ENCODE measurements around the gene CERS6. TPM values are rescaled to one million over a fixed set of nuclear protein-coding genes. Genes with fewer than 3 reads are reported as not detected.

The CERS6 gene
- total RNA-seq, 4 donors from 2014 or later: 35.7 to 60.6 (median 39.2) TPM

- Histone ChIP-seq H3K9me3 (no peaks in the 10 kb centered on the region), H3K27ac (peak overlapping the region in 1 of 3 donors; percentile 9), H3K4me1 (peaks cover 28 to 29% of the 10 kb centered on the region in 2 donors), H3K27me3 (no peaks in the 10 kb centered on the region), H3K4me3 (replicated peaks in 1 of 3) (no peak overlapping the region), H3K36me3 (no peaks in the 10 kb centered on the region)
- intact Hi-C loops (cut with DNase I): no loop called here
- no peak for DNase-seq
- no peak for TF ChIP-seq POLR2A (IDR thresholded peaks at IDR 0.05)
- no peak for TF ChIP-seq CTCF (IDR thresholded peaks at IDR 0.05)
These were observed 353.5 kb downstream of the CERS6 start for GRCh38 chr2:168809537-168809936.

- Histone ChIP-seq H3K4me1 (peaks cover 30 to 34% of the 10 kb centered on the region in 2 donors), H3K36me3 (no peaks in the 10 kb centered on the region), H3K4me3 (replicated peaks in 1 of 3) (no peak overlapping the region), H3K27me3 (no peaks in the 10 kb centered on the region), H3K27ac (peak overlapping the region in 1 of 3 donors; percentile 9), H3K9me3 (no peaks in the 10 kb centered on the region)
- intact Hi-C loops (cut with DNase I): loop anchor here (5.0 kb wide), 1 partner anchor 37 kb away; no protein-coding TSS in a partner anchor
- TF ChIP-seq POLR2A (IDR thresholded peaks at IDR 0.05): no peak
- TF ChIP-seq CTCF (IDR thresholded peaks at IDR 0.05): no peak
- DNase-seq: no peak
- 97 to 98% methylated on average over 2 of the region's 2 CpGs for WGBS, 2 donors
These were observed 354.2 kb downstream of the CERS6 start for GRCh38 chr2:168810235-168810634.

- TF ChIP-seq POLR2A (IDR thresholded peaks at IDR 0.05) (no peak), CTCF (IDR thresholded peaks at IDR 0.05) (no peak)
- intact Hi-C loops (cut with DNase I): loop anchor here (5.0 kb wide), 1 partner anchor 36 kb away; no protein-coding TSS in a partner anchor
- WGBS, 2 donors: 75 to 78% methylated on average over 3 of the region's 3 CpGs
- no peak overlapping the region for H3K27ac ChIP-seq
- no peak overlapping the region for H3K4me3 ChIP-seq (replicated peaks in 1 of 3)
- H3K36me3 ChIP-seq: no peaks in the 10 kb centered on the region
- H3K27me3 ChIP-seq: no peaks in the 10 kb centered on the region
- H3K4me1 ChIP-seq: peaks cover 45 to 48% of the 10 kb centered on the region in 2 donors
- no peaks in the 10 kb centered on the region for H3K9me3 ChIP-seq
- no peak for DNase-seq
These were observed 355.6 kb downstream of the CERS6 start for GRCh38 chr2:168811696-168812095.

- H3K4me3 ChIP-seq (replicated peaks in 1 of 3): no peak overlapping the region
- H3K36me3 ChIP-seq: no peaks in the 10 kb centered on the region
- no peak for DNase-seq
- WGBS, 2 donors: 63 to 70% methylated on average over 2 of the region's 2 CpGs
- H3K27ac ChIP-seq: peak overlapping the region; percentile 77 to 82 (median 80)
- no peaks in the 10 kb centered on the region for H3K9me3 ChIP-seq
- intact Hi-C loops (cut with DNase I): loop anchor here (5.0 kb wide), 1 partner anchor 33 kb away; no protein-coding TSS in a partner anchor
- peaks cover 47 to 57% of the 10 kb centered on the region in 2 donors for H3K4me1 ChIP-seq
- H3K27me3 ChIP-seq: no peaks in the 10 kb centered on the region
- no peak for TF ChIP-seq CTCF (IDR thresholded peaks at IDR 0.05)
- TF ChIP-seq POLR2A (IDR thresholded peaks at IDR 0.05): no peak
These were observed 358.0 kb downstream of the CERS6 start for GRCh38 chr2:168814046-168814445.

GRCh38 chr2:168814939-168815907 lies 359.2 kb downstream of the CERS6 start:
- 87 to 93% methylated on average over 1 of the region's 1 CpG for WGBS, 2 donors
- Histone ChIP-seq H3K36me3 (no peaks in the 10 kb centered on the region), H3K9me3 (no peaks in the 10 kb centered on the region), H3K27me3 (no peaks in the 10 kb centered on the region), H3K4me3 (replicated peaks in 1 of 3) (no peak overlapping the region), H3K4me1 (peaks cover 46 to 59% of the 10 kb centered on the region in 2 donors), H3K27ac (peak overlapping the region; percentile 80 to 92 (median 82))
- TF ChIP-seq CTCF (IDR thresholded peaks at IDR 0.05) (no peak), POLR2A (IDR thresholded peaks at IDR 0.05) (peak in 1 of 2 donors; percentile 41)
- intact Hi-C loops (cut with DNase I): loop anchor here (5.0 kb wide), 1 partner anchor 32 kb away; no protein-coding TSS in a partner anchor
- DNase-seq: peak; percentile 68

Data from thyroid gland (tissue), 4 donors.